Measurements from ENCODE around the gene NLGN3.

- no peak for TF ChIP-seq CTCF (conservative IDR thresholded peaks at IDR 0.05 in 1 of 2, IDR thresholded peaks at IDR 0.05 in 1 of 2; ENCODE audit: extremely low read depth in 1 of 2, insufficient read depth in 1 of 2, low read depth in 1 of 2, low read length in 2 of 2)
- no peak for TF ChIP-seq EZH2 (IDR thresholded peaks at IDR 0.05; ENCODE audit: borderline replicate concordance, low read length)
These were observed 32.7 kb upstream of the NLGN3 start for GRCh38 chrX:71111921-71112431.
